ENCODE measurements around the gene APIP. TPM values are rescaled to one million over a fixed set of nuclear protein-coding genes. Genes with fewer than 3 reads are reported as not detected.
A peak's percentile ranks its signal among the peaks of the same experiment; 100 is the strongest.

Gene APIP
- 10 to 100 TPM in 4 of 5 donors, 1 to 10 TPM in 1; 7.6 to 41.7 (median 26.8) TPM for total RNA-seq
- 10 to 100 TPM; 22.3 to 42.9 (median 40.0) TPM for polyA plus RNA-seq
- long read RNA-seq, donor 1, transcript APIP-201 (7 exons, 1,366 nt) = major isoform, 6 of 6 reads
- long read RNA-seq, donor 1, partial matches to known transcripts = 0 of 6 reads
- long read RNA-seq, donor 1, other reads (novel, unspliced or antisense) = 0 of 6 reads
- long read RNA-seq, donor 2, partial matches to known transcripts = 0 of 3 reads
- long read RNA-seq, donor 2, other reads (novel, unspliced or antisense) = 0 of 3 reads
- long read RNA-seq, donor 3, partial matches to known transcripts = 0 of 4 reads
- long read RNA-seq, donor 3, other reads (novel, unspliced or antisense) = 0 of 4 reads
- long read RNA-seq, donor 4, partial matches to known transcripts = 0 of 2 reads
- long read RNA-seq, donor 4, other reads (novel, unspliced or antisense) = 0 of 2 reads
- long read RNA-seq, donor 5, transcript APIP-201 (7 exons, 1,366 nt) = major isoform, 7 of 9 reads
- long read RNA-seq, donor 5, partial matches to known transcripts = 0 of 9 reads
- long read RNA-seq, donor 5, other reads (novel, unspliced or antisense) = 0 of 9 reads
- long read RNA-seq, donor 6, transcript APIP-202 (6 exons, 1,042 nt) = minor isoform, 5 of 70 reads
- long read RNA-seq, donor 6, transcript APIP-201 (7 exons, 1,366 nt) = major isoform, 23 of 70 reads
- long read RNA-seq, donor 6, partial matches to known transcripts = 27 of 70 reads
- long read RNA-seq, donor 6, other reads (novel, unspliced or antisense) = 15 of 70 reads
- long read RNA-seq, donor 7, transcript APIP-201 (7 exons, 1,366 nt) = major isoform, 10 of 10 reads
- long read RNA-seq, donor 7, partial matches to known transcripts = 0 of 10 reads
- long read RNA-seq, donor 7, other reads (novel, unspliced or antisense) = 0 of 10 reads
- long read RNA-seq, donor 8, transcript APIP-201 (7 exons, 1,366 nt) = major isoform, 9 of 9 reads
- long read RNA-seq, donor 8, partial matches to known transcripts = 0 of 9 reads
- long read RNA-seq, donor 8, other reads (novel, unspliced or antisense) = 0 of 9 reads
- long read RNA-seq, donor 9, transcript APIP-201 (7 exons, 1,366 nt) = major isoform, 7 of 21 reads
- long read RNA-seq, donor 9, partial matches to known transcripts = 12 of 21 reads
- long read RNA-seq, donor 9, other reads (novel, unspliced or antisense) = 0 of 21 reads
- long read RNA-seq, donor 10, transcript APIP-201 (7 exons, 1,366 nt) = major isoform, 9 of 9 reads
- long read RNA-seq, donor 10, partial matches to known transcripts = 0 of 9 reads
- long read RNA-seq, donor 10, other reads (novel, unspliced or antisense) = 0 of 9 reads

GRCh38 chr11:34916015-34916842 lies at the start of gene APIP, which contains the start of gene PDHX:
TSS of gene APIP (minus strand) at chr11:34916379. CDS start at chr11:34916284, 95 bp downstream.
TSS of gene PDHX (plus strand) at chr11:34916618. CDS start at chr11:34916656, 38 bp downstream.
- peak within 1 kb of the TSS; percentile 80 to 86 (median 82) for H3K4me3 ChIP-seq
- H3K4me1 ChIP-seq = peaks cover 21 to 67% (median 43%) of the 10 kb centered on the region in 4 donors
- no peaks in the 10 kb centered on the region for H3K9me3 ChIP-seq
- no peaks in the 10 kb centered on the region for H3K27me3 ChIP-seq
- intact Hi-C loops (cut with DNase I; ENCODE audit: low total_unique reads) = no loop called here
- 0 to 1% (median 0%) methylated on average over 36 to 79 of the region's 79 CpGs for WGBS, 5 donors
- H3K27ac ChIP-seq = peak within 1 kb of the TSS; percentile 92 to 98 (median 96)
- DNase-seq = peak; percentile 100
- H3K36me3 ChIP-seq = peaks cover 0 to 14% (median 9%) of the 10 kb centered on the region in 4 donors
- TF ChIP-seq POLR2AphosphoS5 (IDR thresholded peaks at IDR 0.05) = peak; percentile 93
- TF ChIP-seq EP300 (IDR thresholded peaks at IDR 0.05) = no peak
- TF ChIP-seq CTCF (IDR thresholded peaks at IDR 0.05) = no peak
- peak in 2 of 4 donors; percentile 97 for TF ChIP-seq POLR2A (IDR thresholded peaks at IDR 0.05)

- TF ChIP-seq POLR2A (IDR thresholded peaks at IDR 0.05) (no peak), CTCF (IDR thresholded peaks at IDR 0.05) (no peak), EP300 (IDR thresholded peaks at IDR 0.05) (no peak), POLR2AphosphoS5 (IDR thresholded peaks at IDR 0.05) (no peak)
Observed at GRCh38 chr11:34964610-34965331, 48.6 kb upstream of the APIP start.

GRCh38 chr11:34963351-34963750 lies 47.2 kb upstream of the APIP start:
- DNase-seq = no peak
- no peaks in the 10 kb centered on the region for H3K9me3 ChIP-seq
- TF ChIP-seq POLR2A (IDR thresholded peaks at IDR 0.05) (no peak), CTCF (IDR thresholded peaks at IDR 0.05) (no peak), EP300 (IDR thresholded peaks at IDR 0.05) (no peak), POLR2AphosphoS5 (IDR thresholded peaks at IDR 0.05) (no peak)
- intact Hi-C loops (cut with DNase I; ENCODE audit: low total_unique reads) = no loop called here
- no peaks in the 10 kb centered on the region for H3K27me3 ChIP-seq
- H3K4me3 ChIP-seq = no peak overlapping the region
- 86 to 99% (median 96%) methylated on average over 5 of the region's 5 CpGs for WGBS, 5 donors
- H3K36me3 ChIP-seq = peaks cover 4 to 33% (median 26%) of the 10 kb centered on the region in 4 donors
- H3K27ac ChIP-seq = no peak overlapping the region
- H3K4me1 ChIP-seq = peaks cover 0 to 23% (median 0%) of the 10 kb centered on the region in 4 donors

More at GRCh38 chr11:34964610-34965331, 48.6 kb upstream of the APIP start:
- Histone ChIP-seq H3K36me3 (peaks cover 4 to 39% (median 34%) of the 10 kb centered on the region in 4 donors), H3K27ac (no peak overlapping the region), H3K9me3 (no peaks in the 10 kb centered on the region), H3K27me3 (no peaks in the 10 kb centered on the region), H3K4me3 (no peak overlapping the region), H3K4me1 (peaks cover 0 to 23% (median 0%) of the 10 kb centered on the region in 4 donors)
- no peak for DNase-seq
- WGBS, 5 donors = 61 to 84% (median 75%) methylated on average over 3 of the region's 3 CpGs
- intact Hi-C loops (cut with DNase I; ENCODE audit: low total_unique reads) = no loop called here

All from stomach (tissue), 19 donors.